ENCODE data around the gene FBXL12.
"Not testable (repeated sequence)": the region's sequence is repeated elsewhere in the genome, so short reads cannot be mapped to it uniquely, and the experiment has no call there.

Gene FBXL12

DNA sequence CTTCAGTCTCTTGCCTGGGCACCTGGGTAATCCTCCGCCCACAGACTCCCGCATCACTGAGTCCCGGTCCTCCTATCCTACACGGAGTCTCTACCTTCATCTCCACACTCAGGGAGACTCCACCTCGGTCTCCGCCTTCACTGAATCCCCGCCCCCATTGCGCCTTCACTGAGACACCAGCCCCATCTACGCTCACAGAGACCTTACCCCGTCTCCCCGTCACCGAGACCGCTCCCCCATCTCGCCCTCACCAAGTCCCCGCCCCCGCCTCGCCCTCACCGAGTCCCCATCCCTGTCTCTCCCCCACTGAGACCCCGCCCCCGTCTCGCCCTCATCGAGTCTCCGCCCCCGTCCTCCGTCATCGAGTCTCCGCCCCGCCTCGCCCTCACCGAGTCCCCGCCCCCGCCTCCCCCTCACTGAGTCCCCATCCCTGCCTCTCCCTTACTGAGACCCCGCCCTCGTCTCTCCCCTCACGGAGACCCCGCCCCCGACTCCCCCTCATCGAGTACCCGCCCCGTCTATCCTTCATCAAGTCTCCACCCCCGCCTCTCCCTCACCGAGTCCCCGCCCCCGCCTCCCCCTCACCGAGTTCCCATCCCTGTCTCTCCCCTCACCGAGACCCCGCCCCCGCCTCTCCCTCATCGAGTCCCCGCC is 27.2 kb downstream of the FBXL12 start:
- no peak for FAIRE-seq

DNA sequence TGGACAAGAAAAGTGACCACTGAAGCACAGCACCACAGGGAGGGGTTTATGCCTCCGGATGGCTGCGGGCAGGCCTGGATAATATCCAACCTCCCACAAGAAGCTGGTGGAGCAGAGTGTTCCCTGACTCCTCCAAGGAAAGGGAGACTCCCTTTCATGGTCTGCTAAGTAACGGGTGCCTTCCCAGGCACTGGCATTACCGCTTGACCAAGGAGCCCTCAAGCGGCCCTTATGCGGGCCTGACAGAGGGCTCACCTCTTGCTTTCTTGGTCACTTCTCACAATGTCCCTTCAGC is 27.9 kb downstream of the FBXL12 start:
- not testable (repeated sequence) for FAIRE-seq

DNA sequence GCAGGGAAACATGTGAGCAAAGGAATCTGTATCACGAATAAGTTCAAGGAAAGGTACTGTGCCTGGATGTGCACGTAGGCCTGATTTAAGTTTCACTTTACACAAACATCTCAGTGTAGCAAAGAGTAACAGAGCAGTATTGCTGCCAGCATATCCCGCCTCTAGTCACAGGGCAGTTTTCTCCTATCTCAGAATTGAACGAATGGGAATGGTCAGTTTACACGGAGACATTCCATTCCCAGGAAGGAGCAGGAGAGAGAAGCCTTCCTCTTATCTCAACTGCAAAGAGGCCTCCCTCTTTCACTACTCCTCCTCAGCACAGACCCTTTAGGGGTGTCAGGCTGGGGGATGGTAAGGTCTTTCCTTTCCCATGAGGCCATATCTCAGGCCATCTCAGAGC is 29.3 kb downstream of the FBXL12 start:
- not testable (repeated sequence) for FAIRE-seq

DNA sequence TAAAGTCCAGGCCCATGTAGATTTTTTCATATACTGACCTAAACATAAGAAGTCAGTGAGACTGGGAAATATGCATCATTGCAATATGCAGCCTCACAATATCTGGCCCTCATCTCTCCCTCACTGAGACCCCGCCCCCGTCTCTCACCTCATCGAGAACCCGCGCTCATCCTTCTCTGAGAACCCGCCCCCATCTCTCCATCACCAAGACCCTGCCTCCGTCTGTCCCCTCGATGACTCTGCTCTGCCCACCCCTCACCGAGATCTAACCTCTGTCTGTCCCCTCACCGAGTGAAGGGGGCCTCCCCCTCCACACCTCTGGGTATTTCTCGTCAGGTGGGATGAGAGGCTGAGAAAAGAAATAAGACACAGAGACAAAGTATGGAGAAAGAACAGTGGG is 29.8 kb downstream of the FBXL12 start:
- FAIRE-seq, result no peak

DNA sequence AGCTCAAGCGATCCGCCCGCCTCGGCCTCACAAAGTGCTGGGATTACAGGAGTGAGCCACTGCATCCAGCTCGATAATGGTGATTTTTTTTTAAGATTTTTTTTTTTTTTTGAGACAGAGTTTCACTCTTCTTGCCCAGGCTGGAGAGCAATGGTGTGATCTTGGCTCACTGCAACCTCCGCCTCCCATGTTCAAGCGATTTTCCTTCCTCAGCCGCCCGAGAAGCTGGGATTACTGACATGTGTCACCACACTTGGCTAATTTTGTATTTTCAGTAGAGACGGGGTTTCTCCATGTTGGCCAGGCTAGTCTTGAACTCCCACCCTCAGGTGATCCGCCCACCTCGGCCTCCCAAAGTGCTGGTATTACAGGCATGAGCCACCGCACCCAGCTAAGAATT is 30.3 kb downstream of the FBXL12 start:
- not testable (repeated sequence) for FAIRE-seq

DNA sequence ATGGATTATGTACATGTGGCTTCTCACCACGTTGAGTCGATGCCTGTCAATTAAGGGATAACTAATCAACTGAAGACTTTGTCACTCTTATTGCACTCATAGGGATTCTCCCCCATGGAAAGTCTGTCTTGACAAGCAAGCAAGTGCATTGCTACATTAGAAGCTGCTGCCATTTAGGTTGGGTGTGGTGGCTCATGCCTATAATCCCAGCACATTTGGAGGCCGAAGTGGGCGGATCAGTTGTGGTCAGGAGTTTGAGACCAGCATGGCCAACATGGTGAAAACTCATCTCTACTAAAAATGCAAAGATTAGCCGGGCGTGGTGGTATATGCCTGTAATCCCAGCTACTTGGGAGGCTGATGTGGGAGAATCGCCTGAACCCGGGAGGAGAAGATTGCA is 32.1 kb downstream of the FBXL12 start:
- FAIRE-seq, result no peak

DNA sequence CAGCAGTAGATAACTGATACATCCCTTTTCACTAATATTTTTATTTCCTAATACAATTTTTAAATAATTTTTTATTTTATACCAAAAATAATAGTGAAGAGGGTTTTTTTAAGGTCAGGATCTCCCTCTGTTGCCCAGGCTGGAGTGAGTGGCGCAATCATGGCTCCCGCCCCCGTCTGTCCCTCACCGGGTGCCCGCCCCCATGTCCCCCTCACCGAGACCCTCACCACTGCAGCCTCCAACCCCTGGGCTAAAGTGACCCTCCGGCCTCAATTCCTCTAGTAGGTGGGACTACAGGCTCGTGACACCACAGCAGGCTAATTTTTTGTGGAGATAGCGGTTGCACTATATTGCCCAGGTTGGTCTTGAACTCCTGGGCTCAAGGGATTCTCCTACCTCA is 32.5 kb downstream of the FBXL12 start:
- FAIRE-seq, result no peak

DNA sequence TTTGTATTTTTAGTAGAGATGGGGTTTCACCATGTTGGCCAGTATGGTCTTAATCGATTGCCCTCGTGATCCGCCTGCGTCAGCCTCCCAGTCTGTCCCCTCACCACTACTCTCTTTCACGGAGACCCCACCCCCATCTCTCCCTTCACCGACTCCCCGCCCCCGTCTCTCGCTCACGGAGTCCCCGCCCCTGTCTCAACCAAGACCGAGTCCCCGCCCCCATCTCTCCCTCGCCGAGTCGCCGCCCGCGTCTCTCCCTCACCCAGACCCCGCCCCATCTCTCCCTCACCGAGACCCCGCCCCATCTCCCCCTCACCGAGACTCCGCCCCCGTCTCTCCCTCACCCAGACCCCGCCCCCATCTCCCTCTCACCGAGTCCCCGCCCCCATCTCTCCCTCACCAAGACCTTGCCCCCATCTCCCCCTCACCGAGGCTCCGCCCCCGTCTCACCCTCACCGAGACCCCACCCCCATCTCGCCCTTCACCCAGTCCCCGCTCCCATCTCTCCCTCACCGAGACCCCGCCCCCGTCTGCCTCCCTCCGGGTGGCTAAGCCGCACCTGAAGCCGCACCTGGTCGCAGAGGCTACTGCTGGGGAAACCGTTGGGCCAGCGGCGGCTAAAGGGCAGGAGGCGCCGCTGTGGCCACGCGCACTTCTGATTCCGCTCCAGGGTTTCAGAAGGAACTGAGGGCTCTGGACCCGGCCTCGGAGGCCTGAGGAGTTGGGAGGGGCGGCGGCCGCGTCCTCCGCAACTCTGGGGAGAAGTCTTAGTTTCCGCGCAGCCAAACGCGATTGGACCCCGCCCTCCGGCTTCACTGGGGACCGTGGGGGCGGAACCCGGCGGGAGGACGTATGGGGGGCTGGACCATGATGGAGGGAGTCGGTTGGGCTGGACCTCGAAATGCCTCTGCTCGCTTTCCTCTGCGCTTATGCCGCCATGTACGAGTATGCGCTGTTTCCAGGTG is 33.2 kb downstream of the FBXL12 start:
- peak; percentile 62 for FAIRE-seq

DNA sequence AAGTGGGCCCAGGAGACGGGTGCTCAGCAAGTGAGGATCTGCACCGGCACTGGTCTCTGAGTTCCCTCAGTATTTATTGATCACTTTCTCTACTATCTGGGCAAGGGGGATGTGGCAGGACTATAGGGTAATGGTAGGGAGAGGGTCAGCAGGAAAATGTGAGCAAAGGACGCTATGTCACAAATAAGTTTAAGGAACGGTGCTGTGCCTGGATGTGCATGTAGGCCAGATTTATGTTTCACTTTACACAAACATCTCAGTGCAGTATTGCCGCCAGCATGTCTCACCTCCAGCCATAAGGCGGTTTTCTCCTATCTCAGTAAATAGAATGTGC is 34.7 kb downstream of the FBXL12 start:
- not testable (repeated sequence) for FAIRE-seq

DNA sequence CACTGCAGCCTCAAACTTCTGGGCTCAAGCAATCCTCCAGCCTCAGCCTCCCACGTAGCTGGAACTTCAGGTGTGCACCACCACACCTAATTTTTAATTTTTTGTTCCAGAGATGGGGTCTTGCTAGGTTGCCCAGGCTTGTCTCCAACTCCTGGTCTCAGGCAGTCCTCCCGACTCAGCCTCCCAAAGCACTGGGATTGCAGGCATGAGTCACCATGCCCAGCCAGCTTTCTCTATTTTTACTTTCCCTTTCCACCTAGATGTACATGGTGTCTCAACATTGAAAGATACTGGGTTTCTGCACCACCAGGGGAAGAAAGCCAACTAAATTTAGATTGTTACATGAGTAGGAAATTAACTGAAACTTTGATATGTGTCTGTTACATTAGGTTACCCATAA is 36.5 kb downstream of the FBXL12 start:
- FAIRE-seq, result no peak

DNA sequence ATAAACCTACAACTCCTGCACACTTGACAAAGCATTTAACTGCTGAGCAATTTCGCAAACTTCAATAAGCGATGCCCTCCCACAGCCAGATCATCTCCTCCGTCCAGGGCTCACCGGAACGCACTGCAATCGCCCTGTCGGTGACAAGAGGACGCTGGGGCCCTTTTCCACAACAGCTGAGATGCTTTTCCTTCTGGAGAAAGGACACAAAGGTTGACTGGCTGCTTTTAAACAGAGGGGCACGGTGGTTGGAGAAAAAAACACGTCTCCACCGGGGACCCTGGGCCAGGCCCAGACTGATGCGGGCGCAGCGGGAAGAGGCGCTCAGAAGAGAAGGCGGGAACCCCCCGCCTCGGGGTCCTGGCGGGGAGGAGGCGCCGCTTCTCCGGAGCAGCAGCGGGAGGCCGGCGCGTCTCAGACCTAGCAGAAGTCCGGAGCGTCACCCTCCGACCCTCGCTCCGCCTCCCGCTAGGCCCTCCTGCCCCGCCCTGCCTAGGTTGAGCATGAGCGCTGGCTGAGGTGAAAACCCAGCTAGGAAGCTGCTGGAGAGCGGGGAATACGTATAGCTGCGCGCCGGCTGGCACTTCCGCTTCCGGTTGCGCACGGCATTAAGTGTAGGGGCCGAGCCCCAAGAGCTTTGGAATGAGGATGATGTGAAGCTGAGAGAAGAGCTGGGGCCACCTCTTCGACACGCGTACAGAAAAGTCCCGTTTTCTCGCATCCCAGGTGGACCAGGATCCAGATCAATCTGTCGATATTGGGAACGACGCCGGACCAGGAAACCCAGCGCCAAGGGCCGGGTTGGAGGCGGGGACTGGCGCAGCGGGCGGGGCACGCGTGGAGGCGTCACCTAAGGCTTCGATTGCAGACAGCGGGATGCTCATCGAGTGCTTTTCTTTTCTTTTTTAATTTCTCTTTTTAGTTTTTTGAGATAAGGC is 50.4 kb downstream of the FBXL12 start, which contains the start of gene ZNF846:
TSS of gene ZNF846 (minus strand) at position 564 of the 938 bp plus-strand sequence. CDS start 3,788 bp downstream, outside the sequence.
- peak; percentile 80 for FAIRE-seq

Data from A204.1 (cell line).